Hematopoietic multipotent progenitor cell treated with erythropoietin and hydrocortisone succinate and interleukin-3 and kit ligand, for 15 days (in vitro differentiated cells): ENCODE measurements around the gene REL.
"Not testable (repeated sequence)": the region's sequence is repeated elsewhere in the genome, so short reads cannot be mapped to it uniquely, and the experiment has no call there.

Experiments
- DNase-seq: peaks from one replicate; pipeline ENCODE4 v3.0.0-alpha.2; 2015; ENCODE audit warnings: low spot score

Gene REL

DNA sequence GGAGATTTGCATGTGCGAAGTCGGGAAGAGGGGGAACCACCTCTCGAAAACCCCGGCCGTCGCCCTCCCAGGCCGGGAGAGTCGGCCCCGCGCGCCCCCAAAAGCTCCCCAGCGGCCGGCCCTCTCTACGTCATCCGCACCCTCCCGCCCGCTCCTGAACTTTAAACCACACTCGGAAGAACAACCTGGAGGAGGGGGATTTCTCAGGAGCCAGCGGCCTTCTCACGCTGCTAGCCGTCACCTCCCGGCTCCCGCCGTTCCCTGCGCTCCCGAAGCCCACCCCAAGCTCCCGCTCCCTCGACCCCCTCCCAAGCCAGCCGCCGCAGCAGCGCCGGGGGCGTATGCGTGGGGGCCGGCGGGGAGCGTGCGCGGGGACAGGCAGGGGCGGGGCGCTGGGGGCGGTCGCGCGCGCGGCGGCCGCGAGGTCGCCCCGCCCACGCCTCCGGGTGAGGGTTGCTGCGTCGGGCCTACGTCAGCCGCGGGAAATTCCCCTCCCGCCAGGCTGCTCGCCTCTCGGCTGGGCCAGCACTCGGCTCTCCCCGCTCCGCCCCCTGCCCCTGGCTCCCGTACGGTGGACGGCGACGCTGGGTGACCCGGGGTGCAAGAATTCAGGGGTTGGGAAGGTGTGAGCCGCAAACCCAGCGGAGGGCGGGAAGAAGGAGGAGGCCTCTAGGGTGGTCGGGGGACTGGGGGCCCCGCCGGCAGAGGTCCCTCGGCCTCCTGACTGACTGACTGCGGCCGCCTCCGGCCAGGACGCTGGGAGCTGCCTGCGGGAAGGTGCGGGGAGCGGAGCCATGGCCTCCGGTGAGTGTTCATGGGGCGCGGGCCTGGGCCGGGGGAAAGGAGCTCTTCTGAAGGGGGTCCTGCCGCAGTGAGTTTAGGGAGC lies at the start of gene REL:
TSS of gene REL (plus strand) at position 528 of the 886 bp plus-strand sequence. CDS start at position 795, 267 bp downstream.
- DNase-seq, result peak; percentile 89

DNA sequence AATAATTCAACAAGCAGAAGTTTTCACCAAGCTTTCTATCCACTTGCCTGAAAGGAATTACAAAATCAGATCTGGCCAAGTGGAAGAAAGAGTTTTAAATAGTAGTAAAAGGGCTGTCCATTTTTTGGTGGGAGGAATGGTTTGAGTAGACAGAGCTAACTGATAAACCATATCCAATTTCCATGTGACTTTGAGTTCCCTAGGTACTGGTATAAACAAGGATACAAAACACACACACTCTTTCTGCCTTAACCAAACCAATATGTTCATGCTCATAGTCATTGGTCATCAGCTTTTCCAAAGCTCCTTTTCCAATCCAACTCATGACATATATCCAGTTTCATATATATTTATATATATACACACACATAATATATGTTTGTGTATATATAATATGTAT lies 49.5 kb upstream of the REL start:
- no peak for DNase-seq

DNA sequence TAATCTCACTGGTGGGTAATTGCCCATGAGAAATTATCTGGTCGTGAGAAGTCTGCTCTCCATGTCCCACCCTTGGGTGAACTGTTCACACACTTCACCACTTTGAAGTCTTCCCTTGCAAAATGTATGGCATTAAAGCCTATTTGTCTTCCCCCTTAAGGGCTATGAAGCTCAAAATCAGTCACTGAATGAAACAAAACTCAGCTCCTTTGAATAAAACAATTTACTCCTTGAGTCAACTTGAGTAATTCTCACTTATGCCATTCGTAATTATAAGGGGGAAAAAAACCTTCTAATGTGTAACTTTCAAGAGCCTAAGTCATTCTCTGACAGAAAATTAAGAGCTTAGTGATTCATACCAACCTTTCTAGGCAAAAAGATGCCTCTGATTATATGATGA lies 48.8 kb upstream of the REL start:
- DNase-seq, result no peak

DNA sequence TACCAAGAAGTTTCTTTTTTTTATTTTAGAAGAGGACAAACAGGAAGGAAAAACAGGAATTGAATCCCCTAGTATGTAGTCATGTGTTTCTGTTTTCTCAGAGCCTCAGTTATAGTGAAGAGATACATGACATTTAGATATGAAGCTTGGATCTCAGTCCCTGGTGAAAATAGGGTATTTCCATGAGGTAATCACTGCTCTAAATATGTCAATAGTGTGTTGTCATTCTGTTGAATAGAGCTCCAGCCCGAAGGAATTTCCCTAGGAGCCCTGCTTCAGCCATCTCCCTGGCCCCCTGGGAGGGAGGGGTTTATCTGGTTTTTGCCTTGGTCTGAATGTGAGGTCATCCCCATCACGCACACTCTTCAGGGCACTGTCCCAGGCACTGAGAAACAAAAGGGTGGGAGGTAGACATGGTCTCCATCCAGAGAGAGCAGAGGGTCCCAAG lies 47.1 kb upstream of the REL start:
- DNase-seq, result no peak

DNA sequence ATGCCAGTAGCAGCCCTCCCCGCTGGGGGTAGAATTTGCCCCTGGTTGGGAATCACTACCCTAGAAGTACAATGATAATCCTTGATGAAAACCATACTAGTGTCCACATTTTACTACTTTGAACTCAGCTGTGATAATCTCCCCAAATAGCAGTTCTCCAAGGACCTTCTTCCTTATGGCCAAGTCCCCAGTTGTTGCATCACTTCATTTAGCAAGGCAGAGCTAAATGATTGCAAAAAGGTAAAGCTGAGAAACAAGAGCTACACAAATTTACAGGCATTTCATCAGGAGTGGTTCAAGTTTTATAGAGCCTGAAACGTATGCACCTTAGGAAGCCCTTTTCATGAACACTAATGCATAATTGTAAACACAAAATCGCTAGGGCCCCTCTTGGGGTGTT lies 44.9 kb upstream of the REL start:
- no peak for DNase-seq

DNA sequence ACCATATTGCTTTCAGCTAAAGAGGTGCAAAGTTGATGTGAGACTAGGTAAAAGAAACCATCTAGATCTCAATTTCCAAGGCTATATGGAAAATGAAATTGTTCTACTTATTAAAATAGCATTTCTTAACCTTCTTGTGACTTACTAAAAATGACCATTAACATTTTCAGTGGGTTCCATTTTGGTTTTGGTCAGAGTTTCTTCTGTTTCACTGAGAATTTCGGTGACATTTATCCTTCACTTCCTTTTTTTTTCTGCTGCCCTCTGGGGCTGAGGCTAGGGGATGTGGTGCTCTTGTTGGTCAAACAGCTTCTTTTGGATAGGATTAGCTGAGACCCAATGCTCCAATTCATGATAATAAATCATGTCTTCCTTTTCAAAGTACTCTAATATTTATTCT lies 44.3 kb upstream of the REL start:
- no peak for DNase-seq

DNA sequence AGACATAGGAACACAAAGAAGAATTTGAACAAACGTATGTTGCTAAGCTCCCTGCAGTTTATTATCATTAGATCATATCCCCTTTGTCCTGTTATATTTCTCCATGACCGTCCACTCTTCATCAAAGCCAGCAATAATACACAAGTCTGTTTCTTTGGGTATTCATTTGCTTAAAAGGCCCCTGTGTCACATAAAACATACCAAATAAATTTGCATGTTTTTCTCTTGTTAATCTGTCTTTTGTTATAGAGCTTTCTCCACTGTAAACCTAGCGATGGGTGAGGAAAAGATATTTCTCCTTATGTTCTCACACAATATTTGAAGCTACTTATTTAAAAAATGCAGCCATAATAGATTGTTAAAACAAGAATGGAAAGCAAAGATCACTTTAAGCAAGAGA lies 42.9 kb upstream of the REL start:
- DNase-seq, result no peak

DNA sequence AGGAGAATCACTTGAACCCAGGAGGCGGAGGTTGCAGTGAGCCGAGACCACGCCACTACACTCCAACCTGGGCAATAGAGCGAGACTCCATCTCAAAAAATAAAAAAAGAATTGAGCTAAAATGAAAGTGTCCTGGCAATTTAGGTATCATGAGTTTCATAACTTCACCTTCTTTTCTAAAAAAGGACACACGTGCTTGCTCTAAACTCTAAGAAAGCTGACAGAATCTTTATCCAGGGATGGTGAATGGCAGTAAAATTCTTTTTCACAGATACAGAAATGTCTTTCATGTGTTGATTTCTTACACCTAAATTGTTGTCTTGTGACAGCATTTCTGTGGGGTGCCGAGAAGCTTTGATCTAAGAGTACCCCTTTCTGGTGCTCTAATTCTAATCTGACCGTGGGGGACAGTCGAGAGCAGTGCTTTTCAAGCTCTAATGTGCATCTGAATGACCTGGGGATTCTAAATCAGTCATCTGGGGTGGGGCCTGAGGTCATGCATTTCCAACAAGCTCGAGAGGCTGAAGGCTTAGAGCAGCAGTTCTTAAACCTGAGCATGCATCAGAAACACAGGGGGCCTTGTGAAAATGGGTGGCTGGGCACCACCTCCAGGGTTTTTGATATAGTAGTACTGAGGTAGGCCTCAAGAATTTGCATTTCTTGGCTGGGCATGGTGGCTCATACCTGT lies 42.1 kb upstream of the REL start:
- DNase-seq, result no peak

DNA sequence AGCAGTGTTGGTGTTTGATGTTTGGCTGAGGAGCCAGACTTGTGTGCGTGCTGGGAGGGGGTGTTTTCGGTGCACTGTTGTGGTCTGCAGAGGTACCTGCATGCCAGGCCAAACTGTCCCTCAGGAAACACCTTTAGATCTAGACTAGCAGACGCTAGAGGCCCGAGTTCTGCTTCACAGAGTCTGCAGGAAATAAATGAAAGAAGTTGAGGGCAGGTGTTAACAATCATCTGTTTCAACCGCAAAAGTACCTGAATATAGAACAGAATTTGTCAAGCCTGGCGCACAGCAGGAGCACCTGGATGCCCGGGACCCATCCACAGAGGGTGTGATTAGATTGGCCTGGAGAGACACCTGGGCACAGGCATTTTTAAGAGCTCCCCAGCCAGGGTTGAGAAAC lies 40.5 kb upstream of the REL start:
- no peak for DNase-seq

DNA sequence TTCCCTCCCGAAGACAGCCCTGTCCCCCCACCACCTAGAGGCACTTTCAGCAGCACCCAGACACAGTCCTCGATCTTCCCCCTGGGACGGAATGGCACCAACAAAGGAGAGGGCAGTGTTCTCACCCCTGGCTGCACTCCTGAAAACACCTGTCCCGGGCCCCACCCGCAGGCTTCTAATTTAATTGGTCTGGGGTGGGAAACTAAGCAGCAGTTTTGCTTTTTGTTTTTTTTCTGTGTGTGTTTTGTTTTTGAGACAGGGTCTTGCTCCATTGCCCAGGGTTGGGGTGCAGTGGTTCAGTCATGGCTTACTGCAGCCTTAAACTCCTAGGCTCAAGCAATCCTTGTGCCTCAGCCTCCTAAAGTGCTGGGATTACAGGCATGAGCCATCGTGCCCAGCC lies 38.4 kb upstream of the REL start:
- no peak for DNase-seq

DNA sequence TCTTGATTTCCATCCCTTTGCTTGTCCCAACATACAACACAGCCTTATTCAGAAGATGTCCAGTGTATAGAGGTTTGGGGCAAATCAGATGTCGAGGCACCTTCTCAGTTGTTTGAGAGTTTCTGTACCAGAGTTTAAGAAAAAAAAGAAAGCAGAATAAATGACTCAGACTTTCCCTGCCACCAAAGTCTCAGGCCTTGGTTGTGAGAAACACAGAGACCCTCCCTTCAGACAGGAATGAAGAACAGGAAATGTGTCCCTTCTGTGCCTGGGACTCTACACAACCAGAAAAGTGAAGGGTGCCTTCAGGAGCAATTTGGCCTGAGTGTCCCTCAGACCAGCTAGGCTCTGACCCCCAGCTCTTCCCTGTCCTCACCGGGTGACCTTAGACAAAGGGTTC lies 37.3 kb upstream of the REL start:
- DNase-seq, result no peak

DNA sequence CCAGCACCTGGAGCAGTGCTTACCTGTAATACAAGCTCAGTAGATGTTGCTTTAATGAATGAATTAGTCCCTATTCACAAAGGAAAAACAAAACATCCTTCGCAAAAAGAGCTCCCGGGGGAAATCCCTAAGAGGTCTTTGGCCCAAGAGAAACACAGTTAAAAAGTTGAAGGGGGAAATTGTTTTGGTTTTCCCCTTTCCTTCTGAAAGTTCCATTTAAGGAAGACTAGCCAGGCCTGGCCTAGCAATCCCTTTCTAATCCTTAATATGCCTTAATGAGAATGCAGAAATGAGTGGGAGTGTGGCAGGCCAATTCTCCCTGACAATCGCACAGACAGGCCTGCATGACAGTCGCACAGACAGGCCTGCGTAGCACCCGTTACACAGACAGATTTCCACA lies 33.5 kb upstream of the REL start:
- DNase-seq, result no peak

DNA sequence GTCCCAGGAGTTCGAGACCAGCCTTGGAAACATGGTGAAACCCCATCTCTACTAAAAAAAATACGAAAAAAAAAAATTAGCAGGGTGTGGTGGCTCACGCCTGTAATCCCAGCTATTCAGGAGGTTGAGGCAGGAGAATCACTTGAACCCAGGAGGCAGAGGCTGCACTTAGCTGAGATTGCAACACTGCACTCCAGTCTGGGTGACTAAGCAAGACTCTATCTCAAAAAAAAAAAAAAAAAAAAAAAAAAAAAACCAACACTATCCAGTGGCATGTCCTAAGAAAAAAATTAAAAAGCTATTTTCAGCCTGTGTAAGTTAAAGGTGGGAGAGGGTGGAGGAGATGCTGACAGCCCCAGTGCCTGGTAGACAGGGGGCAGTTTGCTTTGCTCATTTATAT lies 32.2 kb upstream of the REL start:
- DNase-seq, result no peak

DNA sequence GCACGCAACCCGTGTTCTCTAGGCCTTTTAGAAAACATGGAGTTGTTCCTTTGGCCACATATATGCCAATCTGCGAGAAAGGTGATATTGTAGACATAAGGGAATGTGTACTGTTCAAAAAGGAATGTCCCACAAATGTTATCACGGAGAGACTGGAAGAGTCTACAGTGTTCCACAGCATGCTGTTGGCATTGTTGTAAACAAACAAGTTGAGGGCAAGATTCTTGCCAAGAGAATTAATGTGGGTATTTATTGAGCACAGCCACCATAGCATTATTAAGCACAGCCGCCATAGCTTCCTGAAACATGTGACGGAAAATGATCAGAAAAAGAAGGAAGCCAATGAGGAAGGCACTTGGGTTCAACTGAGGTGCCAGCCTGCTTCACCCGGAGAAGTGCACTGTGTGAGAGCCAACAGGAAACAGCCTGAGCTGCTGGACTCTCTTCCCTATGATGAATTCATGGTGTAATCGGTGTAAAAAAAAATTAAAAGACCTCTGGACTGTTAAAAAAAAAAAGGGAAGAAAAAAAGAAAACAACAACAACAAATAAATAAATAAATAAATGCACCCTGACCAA lies 29.0 kb upstream of the REL start:
- no peak for DNase-seq

DNA sequence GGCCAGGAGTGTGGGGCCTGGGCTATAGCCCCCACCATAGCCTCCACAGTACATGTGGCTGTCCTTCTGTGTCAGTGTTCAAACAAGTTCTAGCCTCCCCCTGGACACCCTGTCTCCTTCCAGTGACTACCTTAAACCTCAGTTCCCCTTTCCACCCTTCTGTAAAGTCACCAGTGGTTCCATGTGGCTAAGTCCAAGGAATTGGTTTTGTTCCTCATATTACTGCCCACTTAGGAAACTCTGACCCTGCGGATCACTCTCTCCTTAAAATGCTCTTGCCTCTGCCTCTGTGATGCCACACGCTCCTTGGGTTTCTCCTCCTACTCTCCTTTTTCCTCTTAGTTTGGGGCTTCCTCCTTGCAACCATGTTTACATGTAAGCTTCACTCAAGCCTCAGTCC lies 27.8 kb upstream of the REL start:
- DNase-seq, result no peak

DNA sequence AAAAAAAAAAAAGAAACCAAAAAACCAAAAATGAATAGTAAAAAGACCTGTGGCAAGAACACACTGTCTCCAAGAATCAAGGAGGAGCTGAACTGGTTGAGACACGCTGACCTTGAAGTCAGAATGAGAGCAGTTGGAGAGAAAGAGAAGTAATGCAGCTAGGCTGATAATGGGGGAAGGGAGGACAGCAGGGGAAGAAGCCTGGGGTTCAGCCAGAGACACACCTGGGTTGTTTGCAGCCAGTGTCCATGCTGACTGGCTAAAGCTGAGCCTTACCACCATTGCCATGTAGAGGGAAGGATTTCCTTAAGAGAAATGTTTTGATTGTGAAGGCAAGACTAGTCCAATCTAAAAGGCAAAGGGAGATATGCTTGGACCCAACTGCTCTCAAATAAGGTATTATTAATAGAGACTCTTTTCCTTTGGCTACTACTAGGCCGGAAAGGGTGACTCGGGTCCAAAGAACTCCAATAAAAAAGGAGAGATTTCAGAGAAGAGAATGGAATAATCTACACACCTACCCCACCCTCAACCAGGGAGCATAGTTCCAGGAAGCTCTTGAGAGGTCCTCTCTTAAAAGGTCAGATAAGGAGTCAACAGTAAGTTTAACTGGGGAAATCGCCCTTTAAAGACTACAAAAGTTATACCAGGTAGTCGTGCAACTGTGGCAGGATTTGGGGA lies 25.2 kb upstream of the REL start:
- DNase-seq, result no peak

DNA sequence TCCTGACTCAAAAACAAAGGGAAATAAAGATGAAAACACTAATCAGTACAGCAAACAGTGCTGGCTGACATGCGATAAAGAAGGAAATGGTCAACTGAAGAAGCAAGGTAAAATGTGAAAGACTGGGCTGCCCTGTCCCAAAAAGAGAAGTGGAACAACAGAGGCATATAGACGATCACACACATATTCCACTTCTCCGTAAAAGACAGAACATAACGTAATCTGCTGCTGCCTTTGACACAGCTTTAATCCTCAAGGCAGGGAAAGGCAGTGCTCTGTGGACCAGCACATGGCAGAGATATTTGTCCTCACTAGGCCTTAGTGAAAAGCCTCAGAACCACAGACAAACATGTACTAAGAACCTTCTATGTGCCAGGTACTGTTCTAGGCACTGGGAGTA lies 24.3 kb upstream of the REL start:
- no peak for DNase-seq

DNA sequence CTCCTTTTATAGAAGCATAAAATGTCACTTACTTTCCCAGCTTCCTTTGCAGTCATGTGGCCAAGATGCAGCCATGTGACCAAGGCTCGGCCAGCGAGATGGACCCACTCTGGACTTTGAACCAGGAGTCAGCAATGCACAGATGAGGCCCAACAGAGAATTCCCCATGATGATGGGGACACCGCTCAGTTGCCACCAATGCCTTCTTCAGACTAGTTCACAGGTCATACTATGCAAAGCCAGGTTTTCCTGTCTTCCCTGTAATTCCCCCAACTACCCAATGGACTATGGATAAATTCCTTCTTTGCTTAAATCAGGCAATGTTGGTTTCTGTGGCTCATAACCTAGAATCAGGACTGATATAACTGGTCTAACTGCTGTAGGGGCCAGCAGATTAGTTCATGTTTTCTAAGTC lies 22.5 kb upstream of the REL start:
- DNase-seq, result no peak

DNA sequence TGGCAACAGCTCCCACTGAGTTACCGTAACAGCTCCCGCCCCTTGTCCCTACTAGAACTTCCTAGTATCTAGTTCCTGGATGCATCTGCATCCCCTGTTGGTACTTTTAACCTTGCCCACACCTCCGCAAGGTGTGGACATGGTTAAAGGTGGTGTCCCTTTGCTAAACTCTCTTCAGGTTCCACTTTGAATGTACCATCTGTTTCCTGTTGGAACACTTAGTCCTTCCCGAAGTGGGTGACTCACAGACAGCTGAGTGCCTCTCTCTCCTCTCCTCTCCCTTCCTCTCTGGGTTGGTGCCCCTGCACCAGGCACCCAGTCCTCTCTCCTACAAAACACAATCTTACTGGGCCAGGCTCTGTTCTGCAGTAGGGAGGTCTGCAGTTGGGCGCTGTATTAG lies 19.6 kb upstream of the REL start:
- no peak for DNase-seq

DNA sequence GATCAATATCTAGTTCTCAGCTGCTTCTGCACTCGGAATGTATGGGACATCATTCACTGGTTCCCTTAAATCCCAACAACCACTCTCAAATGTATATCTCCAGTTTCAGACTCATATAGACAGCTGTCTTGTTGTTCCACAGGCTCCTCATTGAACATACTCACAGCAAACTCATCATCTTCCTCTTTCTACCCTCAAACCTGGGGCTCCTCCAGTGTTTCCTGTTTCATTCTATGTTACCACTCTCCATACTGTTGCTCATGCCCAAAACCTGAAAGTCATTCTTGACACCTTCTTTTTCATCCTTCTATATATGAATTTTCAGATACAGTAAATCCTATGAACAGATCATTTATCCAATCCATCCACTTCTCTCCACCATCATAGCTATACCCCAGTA lies 18.7 kb upstream of the REL start:
- no peak for DNase-seq

DNA sequence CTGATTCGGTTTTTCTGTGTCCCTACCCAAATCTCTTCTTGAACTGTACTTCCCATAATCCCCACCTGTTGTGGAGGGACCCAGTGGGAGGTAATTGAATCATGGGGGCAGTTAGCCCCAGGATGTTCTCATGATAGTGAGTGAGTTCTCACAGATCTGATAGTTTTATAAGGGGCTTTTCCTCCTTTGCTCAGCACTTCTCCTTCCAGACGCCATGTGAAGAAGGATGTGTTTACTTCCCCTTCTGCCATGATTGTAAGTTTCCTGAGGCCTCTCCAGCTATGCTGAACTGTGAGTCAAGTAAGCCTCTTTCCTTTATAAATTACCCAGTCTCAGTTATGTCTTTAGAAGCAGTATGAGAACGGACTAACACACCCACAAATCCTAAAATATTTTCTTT lies 16.0 kb upstream of the REL start:
- not testable (repeated sequence) for DNase-seq

DNA sequence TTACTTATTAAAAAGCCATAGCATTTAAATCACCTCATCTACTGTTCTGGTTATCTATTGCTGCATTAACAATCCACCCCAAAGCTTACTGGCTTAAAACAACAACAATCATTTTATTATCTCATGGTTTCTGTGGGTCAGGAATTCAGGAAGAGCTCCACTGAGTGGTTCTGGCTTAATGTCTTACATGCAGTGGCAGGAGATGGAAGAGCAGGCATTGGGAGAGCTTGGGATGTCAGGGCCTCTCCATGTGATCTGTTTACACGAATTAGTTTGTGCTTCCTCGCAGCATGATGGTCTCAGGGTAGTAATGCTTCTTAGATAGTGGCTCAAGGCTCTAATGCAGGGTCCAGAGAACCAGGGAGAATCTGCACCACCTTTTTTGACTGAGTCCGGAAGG lies 14.4 kb upstream of the REL start:
- no peak for DNase-seq

DNA sequence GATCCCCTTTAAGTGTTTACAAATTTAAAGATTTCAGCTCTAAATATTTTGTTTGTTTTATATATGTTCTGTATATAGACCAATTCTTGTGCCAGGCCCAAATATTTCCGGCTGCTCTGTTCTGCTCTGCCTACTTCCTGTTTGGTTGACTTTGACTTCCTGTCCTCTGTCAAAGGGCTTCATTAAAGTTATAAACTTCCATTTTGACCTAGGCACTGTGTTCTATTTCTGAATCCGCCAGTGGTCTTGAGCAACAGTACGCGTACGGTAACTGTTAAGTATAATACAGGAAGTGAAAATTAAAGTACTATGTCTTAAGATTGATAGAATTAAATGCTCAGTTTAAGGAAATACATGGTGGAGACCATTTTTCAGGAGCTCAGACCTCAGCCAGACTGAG lies 13.5 kb upstream of the REL start:
- DNase-seq, result no peak
